ENCODE results near the gene CD300LG. TPM values are rescaled to one million over a fixed set of nuclear protein-coding genes. Genes with fewer than 3 reads are reported as not detected.

Gene CD300LG
- polyA plus RNA-seq, 2 of the 4 experiments (the other 2 are of a cell fraction): not detected

DNA sequence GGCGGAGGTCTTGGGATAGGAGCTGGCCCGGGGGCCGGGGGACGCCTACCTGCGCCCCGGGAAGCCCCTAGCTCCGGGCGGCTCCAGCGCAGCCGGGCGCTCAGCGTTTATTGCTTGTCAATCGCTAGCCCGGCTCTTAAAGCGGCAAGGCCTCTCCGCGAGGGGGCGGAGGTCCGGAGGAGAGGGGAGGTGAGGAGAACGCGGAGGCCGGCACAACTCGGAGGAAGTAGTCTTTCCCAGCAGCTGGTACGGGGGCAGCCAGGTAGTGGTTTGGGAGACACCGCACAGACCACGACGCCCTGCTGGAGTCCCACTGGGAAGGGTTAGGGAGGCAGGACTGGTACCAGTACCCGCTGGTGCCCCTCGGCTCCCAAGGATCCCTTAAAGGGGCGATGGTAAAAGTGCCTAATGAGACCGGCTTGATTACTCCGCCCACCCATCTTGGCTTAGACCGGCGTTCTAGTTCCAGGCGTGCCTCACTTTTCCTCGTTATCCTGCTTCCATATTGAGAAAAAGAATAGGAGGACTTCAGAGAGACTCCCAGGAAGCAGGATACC, 60.5 kb downstream of the CD300LG start, which contains the start of gene MPP2 (continued):
- TF ChIP-seq ZC3H11A (IDR thresholded peaks at IDR 0.05): no peak
- no peak for TF ChIP-seq RFX5 (IDR thresholded peaks at IDR 0.05)
- TF ChIP-seq MAZ (IDR thresholded peaks at IDR 0.05; ENCODE audit: borderline replicate concordance, low read depth, low read length): no peak
- no peak for TF ChIP-seq MYC (IDR thresholded peaks at IDR 0.05; ENCODE audit: borderline replicate concordance, low read length)
- no peak for TF ChIP-seq HOXB13 (CRISPR knock-in tag; IDR thresholded peaks at IDR 0.05; ENCODE audit: low read depth)
- TF ChIP-seq HEYL (CRISPR knock-in tag; IDR thresholded peaks at IDR 0.05): no peak
- TF ChIP-seq, protein P1, sequence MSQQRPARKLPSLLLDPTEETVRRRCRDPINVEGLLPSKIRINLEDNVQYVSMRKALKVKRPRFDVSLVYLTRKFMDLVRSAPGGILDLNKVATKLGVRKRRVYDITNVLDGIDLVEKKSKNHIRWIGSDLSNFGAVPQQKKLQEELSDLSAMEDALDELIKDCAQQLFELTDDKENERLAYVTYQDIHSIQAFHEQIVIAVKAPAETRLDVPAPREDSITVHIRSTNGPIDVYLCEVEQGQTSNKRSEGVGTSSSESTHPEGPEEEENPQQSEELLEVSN (IDR thresholded peaks at IDR 0.05; ENCODE audit: borderline replicate concordance, low read depth): no peak
- TF ChIP-seq ESRRA (IDR thresholded peaks at IDR 0.05; ENCODE audit: borderline replicate concordance, low read length): no peak

GRCh38 chr17:43907998-43908721, 61.2 kb downstream of the CD300LG start:
- Histone ChIP-seq H3K9me3 (no peaks in the 10 kb centered on the region), H3K27ac (peak overlapping the region in 1 of 2 experiments; percentile 74; a peak in 2 of 6 replicates), H3K4me1 (peaks cover 24% of the 10 kb centered on the region), H3K4me2 (peak overlapping the region; percentile 99), H3K4me3 (peak overlapping the region; percentile 46; the same call in 2 of the 3 replicates)
- 55% methylated on average over 26 of the region's 26 CpGs for WGBS (ENCODE audit: missing lambda C conversion rate)
- TF ChIP-seq TP53 (CRISPR knock-in tag; IDR thresholded peaks at IDR 0.05): no peak
- 0 out of 5 replicates have a peak, but pooled peaks of 1 of the 2 experiments have one; percentile 21 for TF ChIP-seq EP300 (IDR thresholded peaks at IDR 0.05)
- TF ChIP-seq, protein P2, sequence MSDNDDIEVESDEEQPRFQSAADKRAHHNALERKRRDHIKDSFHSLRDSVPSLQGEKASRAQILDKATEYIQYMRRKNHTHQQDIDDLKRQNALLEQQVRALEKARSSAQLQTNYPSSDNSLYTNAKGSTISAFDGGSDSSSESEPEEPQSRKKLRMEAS (IDR thresholded peaks at IDR 0.05): 0 out of 2 replicates have a peak, but pooled peaks have one; percentile 14
- CTCF ChIA-PET: interaction anchor here (0.6 to 25.9 kb wide), 13 partner anchors 8 to 133 kb away, joined by 3 to 412 read pairs (median 13); partner anchors contain the start of gene PPY
- POLR2A ChIA-PET: no interaction called here
- ATAC-seq (peak; percentile 4 to 67; a peak in 3 of 6 replicates), FAIRE-seq (no peak), DNase-seq (ENCODE audit: low read depth in 1 of 2, low spot score in 1 of 2) (peak; percentile 56 to 77)

GRCh38 chr17:43909537-43910231, 62.7 kb downstream of the CD300LG start:
- Histone ChIP-seq H3K27ac (no peak overlapping the region), H3K9me3 (no peaks in the 10 kb centered on the region), H3K4me3 (no peak overlapping the region), H3K4me1 (peaks cover 24% of the 10 kb centered on the region), H3K4me2 (no peak overlapping the region)
- 61% methylated on average over 7 of the region's 7 CpGs for WGBS (ENCODE audit: missing lambda C conversion rate)
- CTCF ChIA-PET: interaction anchor here (0.5 to 25.9 kb wide), 43 partner anchors 13 to 1261 kb away, joined by 3 to 412 read pairs (median 4); partner anchors contain the start of gene PPY
- ATAC-seq (no peak), FAIRE-seq (no peak), DNase-seq (ENCODE audit: low read depth in 1 of 2, low spot score in 1 of 2) (no peak)
- TF ChIP-seq CTCF (IDR thresholded peaks at IDR 0.05) (no peak), JUNB (IDR thresholded peaks at IDR 0.05) (no peak), MAZ (IDR thresholded peaks at IDR 0.05; ENCODE audit: borderline replicate concordance, low read depth, low read length) (no peak), FOXS1 (CRISPR knock-in tag; IDR thresholded peaks at IDR 0.05) (no peak), TP53 (CRISPR knock-in tag; IDR thresholded peaks at IDR 0.05) (no peak)
- POLR2A ChIA-PET: no interaction called here

DNA sequence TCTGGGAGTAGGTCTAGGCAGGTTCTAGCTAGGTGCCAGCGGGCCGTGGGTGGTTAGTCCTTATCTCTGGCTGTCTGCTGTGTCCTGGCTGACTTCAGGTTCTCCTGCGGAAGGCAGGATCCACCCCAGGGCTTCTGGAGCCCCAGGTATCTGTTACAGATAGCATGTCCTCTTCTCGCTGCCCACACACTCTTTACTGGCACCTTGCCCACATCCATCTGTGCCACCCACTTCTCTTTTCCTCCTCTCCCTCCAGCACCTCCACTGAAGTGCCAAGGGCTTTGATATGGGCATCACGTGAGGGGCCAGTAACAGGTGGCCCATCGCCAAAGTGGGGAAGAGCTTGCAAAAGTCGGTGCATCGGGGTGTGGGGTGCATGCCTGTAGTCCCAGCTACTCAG, 64.9 kb downstream of the CD300LG start:
- TF ChIP-seq RCOR1 (IDR thresholded peaks at IDR 0.05; ENCODE audit: low read depth, low read length) (no peak), ZFP36 (IDR thresholded peaks at IDR 0.05; ENCODE audit: borderline replicate concordance, partially characterized antibody) (no peak), GATA3 (IDR thresholded peaks at IDR 0.05; ENCODE audit: borderline replicate concordance) (no peak), HDAC2 (IDR thresholded peaks at IDR 0.05) (no peak), PHF8 (IDR thresholded peaks at IDR 0.05; ENCODE audit: borderline replicate concordance, low read depth) (no peak), HOXB13 (CRISPR knock-in tag; IDR thresholded peaks at IDR 0.05; ENCODE audit: low read depth) (no peak), ZSCAN20 (CRISPR knock-in tag; IDR thresholded peaks at IDR 0.05) (no peak), FOSL2 (IDR thresholded peaks at IDR 0.05) (no peak), FOSL2 (CRISPR knock-in tag; IDR thresholded peaks at IDR 0.05) (no peak), RAD21 (conservative IDR thresholded peaks at IDR 0.05 in 1 of 2, IDR thresholded peaks at IDR 0.05 in 1 of 2) (no peak), CBX8 (IDR thresholded peaks at IDR 0.05) (no peak), HEYL (CRISPR knock-in tag; IDR thresholded peaks at IDR 0.05) (no peak), CEBPB (IDR thresholded peaks at IDR 0.05) (no peak)
- TF ChIP-seq, protein P2 (IDR thresholded peaks at IDR 0.05): no peak
- Histone ChIP-seq H3K27ac (no peak overlapping the region), H3K4me3 (no peak overlapping the region), H3K9me3 (no peaks in the 10 kb centered on the region), H3K4me2 (no peak overlapping the region), H3K4me1 (peaks cover 10% of the 10 kb centered on the region)
- WGBS (ENCODE audit: missing lambda C conversion rate): 35% methylated on average over 8 of the region's 8 CpGs
- DNase-seq (ENCODE audit: low read depth in 1 of 2, low spot score in 1 of 2) (no peak), ATAC-seq (no peak), FAIRE-seq (no peak)
- POLR2A ChIA-PET: no interaction called here
- CTCF ChIA-PET: interaction anchor here (1.5 to 25.9 kb wide), 7 partner anchors 11 to 132 kb away, joined by 4 to 412 read pairs (median 94); partner anchors contain the start of gene PPY
